AG10803 (cell line): ENCODE data around the gene USP3.

Experiments
- DNase-seq: peaks from one replicate; pipeline ENCODE4 v3.0.0; 2010; ENCODE audit warnings: low read depth
- H3K4me3 ChIP-seq: 2 replicates; pipeline ENCODE4 v1.5.1; 2011; ENCODE audit warnings: mild to moderate bottlenecking, low read length, control low read depth
- CTCF ChIP-seq: conservative IDR thresholded peaks from 2 replicates; pipeline ENCODE4 v1.5.1; 2011; ENCODE audit warnings: mild to moderate bottlenecking, low read length, control low read depth, inconsistent platforms

Gene USP3

GRCh38 chr15:63523306-63523990 lies 19.1 kb downstream of the USP3 start:
- DNase-seq, result peak; percentile 36
- no peak for TF ChIP-seq CTCF
- no peak overlapping the region for H3K4me3 ChIP-seq

- DNase-seq, result no peak
- no peak for TF ChIP-seq CTCF
- H3K4me3 ChIP-seq, result no peak overlapping the region
Measured at GRCh38 chr15:63524316-63525015, 20.1 kb downstream of the USP3 start.

DNA sequence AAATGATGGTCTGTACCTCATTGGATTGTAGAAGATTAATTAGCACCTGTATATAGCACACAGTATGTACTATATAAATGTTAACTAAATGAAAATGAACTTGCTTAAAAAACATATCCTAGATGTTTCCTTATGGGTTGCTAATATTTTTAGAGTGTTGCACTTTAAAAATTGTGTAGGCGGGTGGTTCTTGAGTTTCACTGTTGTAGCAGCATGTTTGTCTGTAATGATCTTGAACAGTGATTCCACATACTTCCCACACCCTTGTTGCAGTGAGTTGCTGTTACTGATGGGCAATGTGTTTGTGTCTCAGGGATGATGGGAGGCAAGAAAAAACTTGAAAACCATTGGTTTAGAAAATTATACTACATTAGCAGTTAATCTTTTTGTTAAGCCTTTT lies 22.0 kb downstream of the USP3 start:
- no peak overlapping the region for H3K4me3 ChIP-seq
- peak; percentile 6 for DNase-seq
- no peak for TF ChIP-seq CTCF

GRCh38 chr15:63528138-63528659 lies 23.8 kb downstream of the USP3 start:
- peak; percentile 16 for DNase-seq
- no peak for TF ChIP-seq CTCF
- H3K4me3 ChIP-seq, result no peak overlapping the region

DNA sequence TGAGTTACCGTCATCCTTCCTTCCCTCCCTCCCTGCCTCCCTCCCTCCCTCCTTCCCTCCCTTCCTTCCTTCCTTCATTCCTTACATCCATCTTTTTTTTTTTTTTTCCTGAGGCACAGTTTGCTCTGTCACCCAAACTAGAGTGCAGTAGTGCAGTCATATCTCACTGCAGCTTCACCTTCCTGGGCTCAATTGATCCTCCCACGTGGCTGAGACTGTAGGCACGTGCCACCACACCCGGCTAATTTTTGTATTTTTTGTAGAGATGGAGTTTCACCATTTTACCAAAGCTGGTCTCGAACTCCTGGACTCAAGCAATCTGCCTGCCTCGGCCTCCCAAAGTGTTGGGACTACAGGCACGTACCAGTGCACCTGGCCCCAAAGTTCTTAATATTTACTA lies 25.8 kb downstream of the USP3 start:
- H3K4me3 ChIP-seq, result no peak overlapping the region
- no peak for DNase-seq
- no peak for TF ChIP-seq CTCF

- H3K4me3 ChIP-seq, result no peak overlapping the region
- DNase-seq, result no peak
- TF ChIP-seq CTCF, result no peak
Measured at GRCh38 chr15:63530752-63531299, 26.4 kb downstream of the USP3 start.

DNA sequence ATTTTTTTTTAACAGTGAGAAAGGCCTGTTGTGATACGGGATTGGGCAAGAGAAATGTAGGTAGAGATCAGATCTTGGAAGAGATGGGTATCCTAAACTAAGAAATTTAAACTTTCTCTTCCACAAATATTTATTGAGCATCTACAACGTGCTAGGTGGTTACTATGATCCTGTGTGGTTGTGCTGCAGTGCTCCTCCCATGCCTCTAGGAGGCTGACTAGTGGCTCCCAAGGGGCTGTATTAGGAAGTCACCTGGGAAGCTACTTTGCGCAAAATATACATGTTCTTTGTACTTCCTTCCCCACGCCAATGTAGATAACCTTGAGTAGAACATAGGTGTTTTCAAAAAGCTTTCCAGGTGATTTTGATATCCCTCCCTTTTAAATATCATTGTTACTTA lies 27.2 kb downstream of the USP3 start:
- H3K4me3 ChIP-seq, result no peak overlapping the region
- peak; percentile 18; the same call in 1 of the 2 replicates for TF ChIP-seq CTCF
- no peak for DNase-seq
